ENCODE data around the gene TTC17. TPM values are rescaled to one million over a fixed set of nuclear protein-coding genes. Genes with fewer than 3 reads are reported as not detected.
A peak's percentile ranks its signal among the peaks of the same experiment; 100 is the strongest.

Gene TTC17
- total RNA-seq, 1 donor from 2014 or later: 53.8 TPM

- Mint-ChIP-seq H3K36me3 (ENCODE audit: low read depth) (peaks cover 13% of the 10 kb centered on the region), H3K9me3 (ENCODE audit: low read depth) (no peaks in the 10 kb centered on the region), H3K4me3 (ENCODE audit: unreplicated experiment) (no peak overlapping the region), H3K27ac (ENCODE audit: unreplicated experiment) (no peak overlapping the region), H3K27me3 (ENCODE audit: low read depth) (no peaks in the 10 kb centered on the region), H3K4me1 (ENCODE audit: low read depth) (no peaks in the 10 kb centered on the region)
- TF ChIP-seq CTCF (IDR thresholded peaks at IDR 0.05): no peak
- DNase-seq (ENCODE audit: low spot score): no peak
These were observed 25.7 kb downstream of the TTC17 start for GRCh38 chr11:43384393-43384792.

GRCh38 chr11:43392713-43393112, 34.0 kb downstream of the TTC17 start:
- Mint-ChIP-seq H3K27me3 (ENCODE audit: low read depth) (no peaks in the 10 kb centered on the region), H3K27ac (ENCODE audit: unreplicated experiment) (peak overlapping the region; percentile 33), H3K4me1 (ENCODE audit: low read depth) (no peaks in the 10 kb centered on the region), H3K4me3 (ENCODE audit: unreplicated experiment) (no peak overlapping the region), H3K9me3 (ENCODE audit: low read depth) (no peaks in the 10 kb centered on the region), H3K36me3 (ENCODE audit: low read depth) (peaks cover 41% of the 10 kb centered on the region)
- TF ChIP-seq CTCF (IDR thresholded peaks at IDR 0.05): no peak
- DNase-seq (ENCODE audit: low spot score): no peak

GRCh38 chr11:43393765-43394355, 35.1 kb downstream of the TTC17 start:
- peaks cover 48% of the 10 kb centered on the region for H3K36me3 Mint-ChIP-seq (ENCODE audit: low read depth)
- no peaks in the 10 kb centered on the region for H3K4me1 Mint-ChIP-seq (ENCODE audit: low read depth)

GRCh38 chr11:43396617-43397016, 37.9 kb downstream of the TTC17 start:
- no peak overlapping the region for H3K27ac Mint-ChIP-seq (ENCODE audit: unreplicated experiment)
- H3K4me3 Mint-ChIP-seq (ENCODE audit: unreplicated experiment): no peak overlapping the region
- no peak for DNase-seq (ENCODE audit: low spot score)
- TF ChIP-seq CTCF (IDR thresholded peaks at IDR 0.05): no peak
- peaks cover 44% of the 10 kb centered on the region for H3K36me3 Mint-ChIP-seq (ENCODE audit: low read depth)
- H3K4me1 Mint-ChIP-seq (ENCODE audit: low read depth): no peaks in the 10 kb centered on the region
- no peaks in the 10 kb centered on the region for H3K27me3 Mint-ChIP-seq (ENCODE audit: low read depth)
- H3K9me3 Mint-ChIP-seq (ENCODE audit: low read depth): no peaks in the 10 kb centered on the region

More at GRCh38 chr11:43393765-43394355, 35.1 kb downstream of the TTC17 start:
- H3K27me3 Mint-ChIP-seq (ENCODE audit: low read depth): no peaks in the 10 kb centered on the region
- H3K4me3 Mint-ChIP-seq (ENCODE audit: unreplicated experiment): no peak overlapping the region
- no peak overlapping the region for H3K27ac Mint-ChIP-seq (ENCODE audit: unreplicated experiment)
- no peaks in the 10 kb centered on the region for H3K9me3 Mint-ChIP-seq (ENCODE audit: low read depth)
- DNase-seq (ENCODE audit: low spot score): no peak
- TF ChIP-seq CTCF (IDR thresholded peaks at IDR 0.05): no peak

DNA sequence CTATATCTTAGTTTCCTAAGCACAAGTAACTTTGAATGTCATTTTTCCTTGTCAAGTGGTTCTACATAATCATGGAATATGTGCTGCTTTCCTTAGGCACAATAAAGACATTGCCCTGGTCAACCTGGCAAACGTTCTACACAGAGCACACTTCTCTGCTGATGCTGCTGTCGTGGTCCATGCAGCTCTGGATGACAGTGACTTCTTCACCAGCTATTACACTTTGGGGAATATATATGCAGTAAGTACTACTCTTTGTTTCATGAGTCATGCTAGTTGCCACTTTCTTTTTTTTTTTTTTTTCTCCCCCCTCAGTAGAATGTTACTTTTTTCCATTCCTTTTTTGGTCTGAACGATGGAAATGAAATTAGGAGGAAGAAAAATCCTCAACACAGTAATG, 38.5 kb downstream of the TTC17 start:
- Mint-ChIP-seq H3K27me3 (ENCODE audit: low read depth) (no peaks in the 10 kb centered on the region), H3K4me3 (ENCODE audit: unreplicated experiment) (no peak overlapping the region), H3K4me1 (ENCODE audit: low read depth) (no peaks in the 10 kb centered on the region), H3K36me3 (ENCODE audit: low read depth) (peaks cover 43% of the 10 kb centered on the region), H3K9me3 (ENCODE audit: low read depth) (no peaks in the 10 kb centered on the region), H3K27ac (ENCODE audit: unreplicated experiment) (no peak overlapping the region)
- no peak for TF ChIP-seq CTCF (IDR thresholded peaks at IDR 0.05)
- no peak for DNase-seq (ENCODE audit: low spot score)

Data from chondrocyte (in vitro differentiated cells).